Lower leg skin (tissue), 3 donors: ENCODE measurements around the gene AP5B1.

Experiments used
- POLR2A ChIP-seq, 2 donors: fragments of 450-650 bp; IDR thresholded peaks; one replicate each; pipeline ENCODE4 v1.6.1; 2016 to 2017; ENCODE audit warnings: antibody characterized with exemption in 2 of 2, mild to moderate bottlenecking in 1 of 2, moderate library complexity in 1 of 2
- TF ChIP-seq, protein P1 (sequence below), 3 donors: fragments of 450-650 bp; IDR thresholded peaks; one replicate each; pipeline ENCODE4 v1.5.1; 2016; ENCODE audit warnings: antibody characterized with exemption in 3 of 3, mild to moderate bottlenecking in 3 of 3, moderate library complexity in 2 of 3

DNA sequence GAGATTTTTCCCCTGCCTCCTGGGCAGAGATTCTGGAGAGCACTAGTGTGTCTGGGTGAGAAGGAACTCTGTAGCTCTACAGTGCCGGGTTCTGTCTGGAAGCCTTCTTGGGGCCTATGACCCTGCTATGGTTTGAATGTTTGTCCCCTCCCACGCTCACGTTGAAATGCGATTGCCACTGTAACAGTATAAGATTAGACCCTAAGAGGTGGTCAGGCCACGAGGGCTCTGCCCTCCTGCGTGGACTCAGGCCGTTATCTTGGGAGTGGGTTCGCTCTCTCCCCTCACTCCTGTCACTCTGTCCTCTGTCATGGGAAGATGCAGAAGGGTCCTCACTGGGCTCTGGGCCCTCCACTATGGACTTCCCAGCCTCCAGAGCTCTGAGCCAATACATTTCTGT, 3.5 kb downstream of the AP5B1 start:
- TF ChIP-seq, protein P1, sequence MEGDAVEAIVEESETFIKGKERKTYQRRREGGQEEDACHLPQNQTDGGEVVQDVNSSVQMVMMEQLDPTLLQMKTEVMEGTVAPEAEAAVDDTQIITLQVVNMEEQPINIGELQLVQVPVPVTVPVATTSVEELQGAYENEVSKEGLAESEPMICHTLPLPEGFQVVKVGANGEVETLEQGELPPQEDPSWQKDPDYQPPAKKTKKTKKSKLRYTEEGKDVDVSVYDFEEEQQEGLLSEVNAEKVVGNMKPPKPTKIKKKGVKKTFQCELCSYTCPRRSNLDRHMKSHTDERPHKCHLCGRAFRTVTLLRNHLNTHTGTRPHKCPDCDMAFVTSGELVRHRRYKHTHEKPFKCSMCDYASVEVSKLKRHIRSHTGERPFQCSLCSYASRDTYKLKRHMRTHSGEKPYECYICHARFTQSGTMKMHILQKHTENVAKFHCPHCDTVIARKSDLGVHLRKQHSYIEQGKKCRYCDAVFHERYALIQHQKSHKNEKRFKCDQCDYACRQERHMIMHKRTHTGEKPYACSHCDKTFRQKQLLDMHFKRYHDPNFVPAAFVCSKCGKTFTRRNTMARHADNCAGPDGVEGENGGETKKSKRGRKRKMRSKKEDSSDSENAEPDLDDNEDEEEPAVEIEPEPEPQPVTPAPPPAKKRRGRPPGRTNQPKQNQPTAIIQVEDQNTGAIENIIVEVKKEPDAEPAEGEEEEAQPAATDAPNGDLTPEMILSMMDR (IDR thresholded peaks at IDR 0.05), result no peak
- no peak for TF ChIP-seq POLR2A (IDR thresholded peaks at IDR 0.05)
